Gastrocnemius medialis (tissue), 4 donors: Measurements from ENCODE around the gene ACOX2.

Experiments
- CTCF ChIP-seq, 5 experiments: fragments of 450-650 bp in 3 of 5; fragments of 200-600 bp in 2 of 5; sonication (generic) in 2 of 5; IDR thresholded peaks in 4 of 5; conservative IDR thresholded peaks in 1 of 5; 1 replicate in 4 of 5; 2 replicates in 1 of 5; pipeline ENCODE4 v1.5.1; 2016 to 2019; ENCODE audit warnings: antibody characterized with exemption in 5 of 5, mild to moderate bottlenecking in 3 of 5, moderate library complexity in 3 of 5
- POLR2A ChIP-seq, 2 donors: fragments of 450-650 bp; IDR thresholded peaks; one replicate each; pipeline ENCODE4 v1.6.1; 2017; ENCODE audit warnings: antibody characterized with exemption in 2 of 2, mild to moderate bottlenecking in 2 of 2, moderate library complexity in 2 of 2

GRCh38 chr3:58585005-58585786, 48.2 kb upstream of the ACOX2 start:
- peak; percentile 77 to 96 (median 85) for TF ChIP-seq CTCF (IDR thresholded peaks at IDR 0.05 in 4 of 5, conservative IDR thresholded peaks at IDR 0.05 in 1 of 5)
- no peak for TF ChIP-seq POLR2A (IDR thresholded peaks at IDR 0.05)
